ENCODE results near the gene CCDC57. TPM values are rescaled to one million over a fixed set of nuclear protein-coding genes. Genes with fewer than 3 reads are reported as not detected.

The CCDC57 gene
- total and polyA plus RNA-seq, 2 experiments from 2014 or later = 10.6 to 15.3 TPM

DNA sequence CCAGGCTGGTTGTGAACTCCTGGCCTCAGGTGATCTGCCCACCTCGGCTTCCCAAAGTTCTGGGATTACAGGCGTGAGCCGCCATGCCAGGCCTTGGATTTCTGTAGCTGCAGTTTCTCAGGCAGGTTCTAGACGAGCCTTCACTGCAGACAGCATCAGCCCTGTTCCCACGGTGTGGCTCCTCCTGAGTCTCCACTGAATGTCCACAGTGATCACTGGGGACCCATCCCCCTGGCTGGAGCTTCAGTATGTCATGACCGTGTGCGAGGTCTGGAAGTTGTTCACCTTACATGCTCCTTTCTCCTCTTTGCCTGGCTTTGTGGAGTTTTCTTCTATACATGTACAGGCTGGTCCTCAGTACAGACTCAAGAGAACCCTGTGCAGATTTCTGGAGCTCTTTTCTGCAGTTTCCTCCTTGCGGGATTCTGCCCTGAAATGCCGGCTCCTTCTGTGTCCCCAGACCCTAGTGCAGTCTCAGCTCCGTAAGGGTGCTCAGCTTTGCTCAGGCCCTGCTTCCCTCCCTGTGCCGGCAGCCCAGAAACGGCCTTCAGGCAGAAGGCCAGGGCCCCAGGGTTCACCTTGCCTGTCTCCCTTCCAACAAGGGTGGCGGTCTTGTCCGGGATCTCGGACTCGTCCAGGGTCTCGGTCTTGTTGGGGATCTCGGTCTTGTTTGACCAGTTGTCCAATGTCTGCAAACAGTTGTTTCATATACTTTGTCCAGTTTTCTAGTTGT, 100.3 kb downstream of the CCDC57 start:
- Histone ChIP-seq H3K9me2 (ENCODE audit: insufficient read depth) (no peaks in the 10 kb centered on the region), H3K27ac (no peak overlapping the region), H3F3A (ENCODE audit: insufficient read depth) (no peaks in the 10 kb centered on the region), H3K9me3 (ENCODE audit: low read depth) (no peaks in the 10 kb centered on the region), H3K4me1 (ENCODE audit: insufficient read depth) (no peaks in the 10 kb centered on the region), H2AFZ (no peak overlapping the region), H3K79me2 (ENCODE audit: insufficient read depth) (no peaks in the 10 kb centered on the region), H3K9ac (no peak overlapping the region), H4K20me1 (ENCODE audit: insufficient read depth) (no peaks in the 10 kb centered on the region), H3K36me3 (ENCODE audit: low read depth) (no peaks in the 10 kb centered on the region), H3K4me3 (no peak overlapping the region), H3K27me3 (replicated peaks; ENCODE audit: insufficient read depth) (no peaks in the 10 kb centered on the region), H3K4me2 (ENCODE audit: unreplicated experiment) (no peak overlapping the region)
- DNase-seq = no peak
- 94 to 96% methylated on average over 18 of the region's 18 CpGs for WGBS, 2 experiments (ENCODE audit: low coverage in 1 of 2, low lambda C conversion rate in 2 of 2, missing lambda C conversion rate in 2 of 2)
- TF ChIP-seq EZH2 (IDR thresholded peaks at IDR 0.05; ENCODE audit: insufficient read depth, poor library complexity, severe bottlenecking) (no peak), EZH2phosphoT487 (IDR thresholded peaks at IDR 0.05; ENCODE audit: insufficient read depth, low read depth) (no peak)
- in situ Hi-C loops (cut with MboI) = no loop called here

DNA sequence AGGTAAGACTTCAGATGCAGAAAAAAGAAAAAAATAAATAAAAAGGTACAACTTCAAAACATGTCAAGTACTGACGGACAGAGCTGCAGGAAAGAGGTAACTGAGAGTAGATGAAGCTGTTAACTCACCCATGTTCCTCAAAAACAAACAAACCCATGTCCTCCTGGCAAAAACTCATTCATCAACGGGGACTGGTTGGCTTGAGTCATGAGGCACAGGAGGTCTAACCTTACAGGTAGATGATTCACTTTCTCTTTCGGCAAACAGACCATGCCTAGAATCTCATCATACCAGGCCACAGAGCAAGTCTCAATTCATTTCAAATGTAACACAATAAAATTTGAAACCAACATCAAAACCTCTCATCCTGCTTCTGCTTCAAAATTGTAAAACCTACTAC, 102.3 kb downstream of the CCDC57 start:
- no peaks in the 10 kb centered on the region for H4K20me1 ChIP-seq (ENCODE audit: insufficient read depth)
- H3K27me3 ChIP-seq (replicated peaks; ENCODE audit: insufficient read depth) = no peaks in the 10 kb centered on the region
- DNase-seq = no peak
- H3K4me3 ChIP-seq = no peak overlapping the region
- no peak for TF ChIP-seq EZH2phosphoT487 (IDR thresholded peaks at IDR 0.05; ENCODE audit: insufficient read depth, low read depth)
- no peak for TF ChIP-seq EZH2 (IDR thresholded peaks at IDR 0.05; ENCODE audit: insufficient read depth, poor library complexity, severe bottlenecking)
- no peak overlapping the region for H2AFZ ChIP-seq
- no peak overlapping the region for H3K4me2 ChIP-seq (ENCODE audit: unreplicated experiment)
- in situ Hi-C loops (cut with MboI) = no loop called here
- H3K79me2 ChIP-seq (ENCODE audit: insufficient read depth) = no peaks in the 10 kb centered on the region
- H3K9me2 ChIP-seq (ENCODE audit: insufficient read depth) = no peaks in the 10 kb centered on the region
- no peaks in the 10 kb centered on the region; the same call in 1 of the 2 replicates for H3K4me1 ChIP-seq (ENCODE audit: insufficient read depth)
- no peaks in the 10 kb centered on the region for H3F3A ChIP-seq (ENCODE audit: insufficient read depth)
- H3K9ac ChIP-seq = no peak overlapping the region
- WGBS, 2 experiments (ENCODE audit: low coverage in 1 of 2, low lambda C conversion rate in 2 of 2, missing lambda C conversion rate in 2 of 2) = 90 to 93% methylated on average over 3 of the region's 3 CpGs
- no peak overlapping the region for H3K27ac ChIP-seq
- no peaks in the 10 kb centered on the region for H3K36me3 ChIP-seq (ENCODE audit: low read depth)
- no peaks in the 10 kb centered on the region for H3K9me3 ChIP-seq (ENCODE audit: low read depth)

DNA sequence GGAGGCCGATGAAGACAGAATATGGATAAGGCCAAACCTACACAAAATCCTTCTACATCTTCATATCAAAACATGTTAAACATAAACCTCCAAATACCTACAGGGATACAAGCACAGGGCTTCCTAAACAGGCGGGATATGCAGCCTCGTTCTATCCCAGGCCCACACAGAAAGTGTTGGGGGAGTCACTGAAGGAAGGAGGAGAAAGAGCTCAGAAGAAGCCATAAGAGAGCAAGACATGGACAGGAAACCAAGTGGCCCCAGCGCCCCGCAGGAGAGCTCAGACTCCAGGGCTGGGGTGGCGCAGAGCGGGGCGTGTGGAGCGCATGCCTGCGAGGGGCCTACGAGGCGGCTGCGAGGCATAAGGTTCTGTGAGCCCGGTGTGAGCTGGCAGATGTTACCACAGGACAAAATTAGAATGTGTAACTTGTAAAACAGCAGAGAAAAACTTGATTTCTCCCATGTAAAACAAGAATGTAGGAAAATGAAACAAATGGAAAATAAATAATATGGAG, 103.6 kb downstream of the CCDC57 start:
- no peaks in the 10 kb centered on the region for H3K9me3 ChIP-seq (ENCODE audit: low read depth)
- no peaks in the 10 kb centered on the region for H4K20me1 ChIP-seq (ENCODE audit: insufficient read depth)
- no peaks in the 10 kb centered on the region for H3K9me2 ChIP-seq (ENCODE audit: insufficient read depth)
- WGBS, 2 experiments (ENCODE audit: low coverage in 1 of 2, low lambda C conversion rate in 2 of 2, missing lambda C conversion rate in 2 of 2) = 94% methylated on average over 14 of the region's 14 CpGs
- H3K4me2 ChIP-seq (ENCODE audit: unreplicated experiment) = no peak overlapping the region
- H2AFZ ChIP-seq = no peak overlapping the region
- H3K9ac ChIP-seq = no peak overlapping the region
- H3K4me3 ChIP-seq = no peak overlapping the region
- DNase-seq = no peak
- no peaks in the 10 kb centered on the region for H3K79me2 ChIP-seq (ENCODE audit: insufficient read depth)
- no peaks in the 10 kb centered on the region for H3K27me3 ChIP-seq (replicated peaks; ENCODE audit: insufficient read depth)
- no peaks in the 10 kb centered on the region; the same call in 1 of the 2 replicates for H3K4me1 ChIP-seq (ENCODE audit: insufficient read depth)
- no peaks in the 10 kb centered on the region for H3K36me3 ChIP-seq (ENCODE audit: low read depth)
- in situ Hi-C loops (cut with MboI) = no loop called here
- no peak overlapping the region for H3K27ac ChIP-seq
- TF ChIP-seq EZH2 (IDR thresholded peaks at IDR 0.05; ENCODE audit: insufficient read depth, poor library complexity, severe bottlenecking) (no peak), EZH2phosphoT487 (IDR thresholded peaks at IDR 0.05; ENCODE audit: insufficient read depth, low read depth) (no peak)
- no peaks in the 10 kb centered on the region for H3F3A ChIP-seq (ENCODE audit: insufficient read depth)

DNA sequence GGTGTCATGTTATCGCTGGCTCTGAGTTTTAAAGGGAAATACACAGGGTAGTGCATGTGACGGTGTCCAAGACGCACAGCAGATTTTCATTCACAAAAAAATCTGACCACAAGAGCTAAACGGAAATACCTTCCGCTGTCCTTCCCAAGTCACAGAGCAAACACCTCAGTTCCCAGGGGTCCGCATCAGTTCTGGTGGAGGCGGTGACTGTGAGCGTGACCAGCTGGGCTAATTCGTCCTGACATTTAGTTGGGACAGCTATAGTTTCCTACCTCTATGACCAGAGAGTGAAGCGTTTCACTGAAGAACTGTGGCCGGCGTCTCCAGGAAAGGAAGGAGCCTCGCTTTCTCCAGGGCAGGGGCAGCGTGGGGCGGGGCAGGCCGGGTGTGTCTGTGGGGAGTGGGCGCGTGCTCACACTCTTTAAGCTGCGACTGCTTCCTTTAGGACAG, 104.1 kb downstream of the CCDC57 start:
- H3K36me3 ChIP-seq (ENCODE audit: low read depth) = no peaks in the 10 kb centered on the region
- H4K20me1 ChIP-seq (ENCODE audit: insufficient read depth) = no peaks in the 10 kb centered on the region
- H3K4me3 ChIP-seq = no peak overlapping the region
- TF ChIP-seq EZH2 (IDR thresholded peaks at IDR 0.05; ENCODE audit: insufficient read depth, poor library complexity, severe bottlenecking) (no peak), EZH2phosphoT487 (IDR thresholded peaks at IDR 0.05; ENCODE audit: insufficient read depth, low read depth) (no peak)
- no peak overlapping the region for H3K9ac ChIP-seq
- no peaks in the 10 kb centered on the region; the same call in 1 of the 2 replicates for H3K4me1 ChIP-seq (ENCODE audit: insufficient read depth)
- DNase-seq = no peak
- WGBS, 2 experiments (ENCODE audit: low coverage in 1 of 2, low lambda C conversion rate in 2 of 2, missing lambda C conversion rate in 2 of 2) = 94 to 96% methylated on average over 19 of the region's 19 CpGs
- no peaks in the 10 kb centered on the region for H3K9me2 ChIP-seq (ENCODE audit: insufficient read depth)
- H3K27me3 ChIP-seq (replicated peaks; ENCODE audit: insufficient read depth) = no peaks in the 10 kb centered on the region
- H2AFZ ChIP-seq = no peak overlapping the region
- no peaks in the 10 kb centered on the region for H3K79me2 ChIP-seq (ENCODE audit: insufficient read depth)
- in situ Hi-C loops (cut with MboI) = no loop called here
- H3K27ac ChIP-seq = no peak overlapping the region
- no peaks in the 10 kb centered on the region for H3F3A ChIP-seq (ENCODE audit: insufficient read depth)
- no peak overlapping the region for H3K4me2 ChIP-seq (ENCODE audit: unreplicated experiment)
- H3K9me3 ChIP-seq (ENCODE audit: low read depth) = no peaks in the 10 kb centered on the region
